GM12874 (cell line): ENCODE measurements around the gene KLF11.

Experiments
- CTCF ChIP-seq: IDR thresholded peaks from 2 replicates; pipeline ENCODE4 v1.5.1; 2011; ENCODE audit warnings: low read depth, mild to moderate bottlenecking, control low read depth, low read length, moderate library complexity; ENCODE audit not compliant: insufficient read depth

The KLF11 gene

GRCh38 chr2:10005461-10006235 is 37.7 kb upstream of the KLF11 start:
- TF ChIP-seq CTCF: no peak

GRCh38 chr2:10006236-10007161 is 36.9 kb upstream of the KLF11 start:
- no peak for TF ChIP-seq CTCF

GRCh38 chr2:10007435-10007834 is 35.9 kb upstream of the KLF11 start:
- no peak for TF ChIP-seq CTCF

- no peak for TF ChIP-seq CTCF
Observed at GRCh38 chr2:10007921-10008808, 35.2 kb upstream of the KLF11 start.

- TF ChIP-seq CTCF: no peak
Observed at GRCh38 chr2:10008809-10009176, 34.6 kb upstream of the KLF11 start.

GRCh38 chr2:10009271-10009810 is 34.0 kb upstream of the KLF11 start:
- TF ChIP-seq CTCF: no peak
